NCI-H82 treated with DMSO at 0.1 percent for 48 hours (cell line): ENCODE data around the gene KCNK13.

ENCODE experiments used
- DNase-seq: peaks from one replicate; lab custom pipeline; 2025; ENCODE audit not compliant: unreplicated experiment; lab: John Stamatoyannopoulos, UW

KCNK13 gene

DNA sequence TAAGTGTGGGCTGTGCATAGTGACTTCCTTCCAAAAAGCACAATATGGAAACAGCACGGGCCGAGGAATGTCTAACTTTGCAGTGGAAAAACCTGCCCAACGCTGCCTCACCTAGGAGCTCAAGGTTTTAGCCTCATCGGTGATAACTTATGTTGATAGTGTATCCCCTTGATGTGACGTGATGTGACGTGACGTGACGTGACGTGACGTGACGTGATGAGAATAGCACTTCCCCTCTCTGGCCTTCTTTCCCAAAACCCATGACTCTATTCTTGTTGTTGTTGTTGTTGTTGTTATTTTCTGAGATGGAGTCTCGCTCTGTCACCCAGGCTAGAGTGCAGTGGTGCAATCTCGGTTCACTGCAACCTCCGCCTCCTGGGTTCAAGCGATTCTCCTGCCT, 64.5 kb downstream of the KCNK13 start:
- no peak for DNase-seq

GRCh38 chr14:90132821-90133570, 71.2 kb downstream of the KCNK13 start:
- no peak for DNase-seq

GRCh38 chr14:90136904-90137303, 75.1 kb downstream of the KCNK13 start:
- no peak for DNase-seq

GRCh38 chr14:90137807-90138206, 76.0 kb downstream of the KCNK13 start:
- DNase-seq: no peak

DNA sequence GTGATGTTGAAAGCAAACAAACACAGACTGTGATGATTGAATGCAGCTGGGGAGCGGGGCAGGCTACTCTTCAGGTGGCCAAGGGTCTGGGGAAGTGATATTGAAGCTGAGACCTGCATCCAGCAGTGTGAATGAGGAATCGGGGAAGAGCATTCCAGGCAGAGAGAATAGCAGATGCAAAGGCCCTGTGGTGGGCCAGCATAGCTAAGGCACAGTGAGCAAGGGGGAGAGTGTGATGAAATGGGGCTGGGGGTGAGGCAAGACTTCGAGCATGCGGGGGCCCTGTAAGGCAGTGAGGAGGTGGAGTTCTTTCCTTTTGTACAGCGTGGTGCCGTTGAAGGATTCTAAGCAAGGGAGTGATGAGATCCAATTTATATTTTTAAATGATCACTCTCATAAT, 77.4 kb downstream of the KCNK13 start:
- no peak for DNase-seq

DNA sequence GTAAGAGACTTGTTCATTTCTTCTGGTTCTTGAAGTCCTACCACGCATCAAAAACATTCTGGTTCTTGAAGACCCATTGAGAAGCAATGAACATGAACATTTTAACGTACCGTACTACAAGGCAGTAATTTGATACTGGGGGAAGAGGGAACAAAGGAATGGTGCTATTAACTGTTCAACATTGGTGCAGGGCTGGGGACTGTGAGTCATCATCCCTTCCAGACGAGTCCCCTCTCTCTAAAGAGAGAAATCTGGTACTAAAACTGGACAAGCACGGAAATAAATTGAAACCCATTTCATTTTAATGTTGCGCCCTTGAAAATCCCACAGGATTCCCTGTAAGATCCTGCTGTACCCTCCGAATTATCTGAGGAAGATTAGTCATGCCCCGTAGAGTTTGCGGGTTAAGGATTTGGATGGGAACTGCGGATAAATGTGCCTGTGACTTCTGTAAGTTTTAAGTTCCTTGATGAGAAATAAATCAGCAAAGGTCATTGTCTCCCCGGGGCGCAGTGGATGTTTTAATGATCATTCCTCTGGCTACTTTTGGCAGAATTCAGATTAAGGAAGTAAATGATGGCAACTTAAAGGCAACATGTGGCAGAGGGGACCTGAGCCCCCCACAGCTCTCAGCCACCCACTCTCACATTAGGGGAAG, 78.6 kb downstream of the KCNK13 start:
- no peak for DNase-seq

- DNase-seq: no peak
These were observed 79.1 kb downstream of the KCNK13 start for GRCh38 chr14:90140956-90141316.

DNA sequence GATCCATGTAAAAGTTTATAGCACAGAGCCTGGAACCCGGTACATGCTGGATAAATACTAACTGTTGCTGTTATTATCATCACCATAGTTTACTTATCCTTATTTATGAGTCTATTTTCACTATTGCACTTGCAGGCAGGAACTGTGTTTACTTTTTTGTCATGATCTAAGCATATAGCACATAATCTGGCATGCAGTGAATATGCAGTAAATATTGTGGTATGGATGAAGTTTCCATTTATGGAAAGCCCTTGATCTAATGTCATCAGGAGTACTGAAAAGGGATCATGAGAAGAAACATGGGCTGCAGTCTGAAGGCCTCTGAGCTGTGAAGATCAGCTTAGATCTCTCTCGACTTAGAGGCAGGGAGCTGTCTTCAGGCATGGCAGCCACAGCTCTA, 91.6 kb downstream of the KCNK13 start:
- DNase-seq: no peak

- no peak for DNase-seq
These were observed 92.3 kb downstream of the KCNK13 start for GRCh38 chr14:90154110-90154509.

GRCh38 chr14:90159146-90159545, 97.4 kb downstream of the KCNK13 start:
- no peak for DNase-seq

GRCh38 chr14:90159688-90160087, 97.9 kb downstream of the KCNK13 start:
- DNase-seq: no peak

DNA sequence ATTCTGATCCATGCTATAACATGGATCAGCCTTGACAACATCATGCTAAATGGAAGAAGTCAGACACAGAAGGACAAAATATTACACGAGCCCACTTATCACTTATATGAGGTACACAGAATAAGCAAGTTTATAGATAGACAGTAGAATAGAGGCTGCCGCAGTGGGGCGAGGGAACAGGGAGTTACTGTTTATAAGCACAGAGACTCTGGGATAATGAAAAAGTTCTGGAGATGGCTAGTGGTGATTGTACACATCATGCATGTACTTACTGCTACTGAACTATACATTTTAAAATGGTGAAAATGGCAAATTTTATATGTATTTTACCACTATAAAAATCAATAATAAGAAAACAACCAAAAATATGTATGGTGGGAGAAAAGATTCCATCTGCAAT, 99.3 kb downstream of the KCNK13 start:
- DNase-seq: no peak

DNA sequence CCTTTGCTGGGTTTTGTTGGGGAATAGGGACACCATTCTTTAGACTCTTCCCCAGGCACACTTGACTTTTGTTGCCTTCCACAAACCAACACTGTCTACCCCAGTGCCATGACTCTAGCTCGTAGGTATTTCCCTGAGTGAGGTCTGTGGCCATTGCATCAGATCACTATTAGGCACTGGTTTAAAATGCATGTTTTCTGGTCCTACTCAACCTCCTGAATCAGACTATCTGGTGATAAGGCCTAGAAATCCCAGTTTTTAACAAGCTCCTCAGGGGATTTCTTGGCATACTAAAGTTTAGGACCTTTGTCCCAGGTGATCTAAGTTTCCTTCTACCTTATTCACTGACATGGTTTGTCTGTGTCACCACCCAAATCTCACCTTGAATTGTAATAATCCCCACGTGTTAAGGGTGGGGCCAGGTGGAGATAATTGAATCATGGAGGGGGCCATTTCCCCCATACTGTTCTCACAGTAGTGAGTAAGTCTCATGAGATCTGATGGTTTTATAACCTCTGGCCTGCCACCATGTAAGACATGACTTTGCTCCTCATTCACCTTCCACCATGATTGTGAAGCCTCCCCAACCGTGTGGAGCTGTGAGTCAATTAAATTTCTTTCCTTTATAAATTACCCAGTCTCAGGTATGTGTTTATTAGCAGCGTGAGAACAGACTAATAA, 106.8 kb downstream of the KCNK13 start:
- no peak for DNase-seq

GRCh38 chr14:90175631-90176030, 113.8 kb downstream of the KCNK13 start:
- DNase-seq: no peak

- DNase-seq: no peak
These were observed 115.9 kb downstream of the KCNK13 start for GRCh38 chr14:90177539-90178189.

GRCh38 chr14:90179357-90179756, 117.6 kb downstream of the KCNK13 start:
- no peak for DNase-seq

- no peak for DNase-seq
These were observed 118.3 kb downstream of the KCNK13 start for GRCh38 chr14:90179809-90180779.

- no peak for DNase-seq
These were observed 122.3 kb downstream of the KCNK13 start for GRCh38 chr14:90184094-90184493.

GRCh38 chr14:90184571-90185266, 122.9 kb downstream of the KCNK13 start:
- no peak for DNase-seq

DNA sequence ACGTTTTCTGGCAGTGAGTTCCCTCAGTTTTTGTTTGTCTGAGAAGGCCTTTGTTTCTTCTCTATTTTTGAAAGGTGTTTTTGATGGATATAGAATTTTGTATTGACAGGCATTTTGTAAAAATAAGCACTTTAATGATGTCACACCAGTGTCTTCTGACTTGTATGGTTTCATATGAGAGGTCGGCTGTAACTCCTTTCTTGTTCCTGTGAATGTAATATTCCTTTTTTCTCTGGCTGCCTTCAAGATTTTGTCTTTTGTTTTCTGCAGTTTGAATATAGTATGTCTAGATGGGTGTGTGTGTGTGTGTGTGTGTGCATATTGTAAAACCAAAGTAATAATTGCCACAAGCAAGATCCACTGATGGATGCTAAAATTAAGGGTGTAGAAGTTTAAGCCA, 126.8 kb downstream of the KCNK13 start:
- DNase-seq: no peak
